ENCODE measurements around the gene DLGAP3. TPM values are rescaled to one million over a fixed set of nuclear protein-coding genes. Genes with fewer than 3 reads are reported as not detected.

Gene DLGAP3
- total and polyA plus RNA-seq, 2 of the 13 experiments (the other 11 are each of a cell fraction or from before 2014, with no cell fraction given) = 0.03 to 0.04 TPM

DNA sequence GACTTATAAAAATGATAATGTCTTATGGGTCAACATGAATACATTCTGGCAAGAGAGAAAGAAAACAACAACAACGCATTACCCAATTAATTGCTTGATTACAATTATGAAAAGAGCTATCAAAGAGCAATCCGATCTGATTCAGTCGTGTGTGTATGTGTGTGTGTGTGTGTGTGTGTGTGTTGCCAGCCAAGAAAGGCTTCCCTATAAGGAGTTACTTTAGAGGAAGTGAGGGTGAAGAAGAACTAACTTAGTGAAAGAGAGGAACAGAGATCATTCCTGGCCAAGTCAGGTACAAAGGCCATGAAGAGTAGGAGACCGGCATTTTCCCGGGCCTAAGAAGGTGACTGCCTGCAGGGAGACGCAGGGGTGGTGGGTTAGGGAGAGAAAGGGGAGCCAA is 46.3 kb upstream of the DLGAP3 start (continued):
- TF ChIP-seq, protein P1, sequence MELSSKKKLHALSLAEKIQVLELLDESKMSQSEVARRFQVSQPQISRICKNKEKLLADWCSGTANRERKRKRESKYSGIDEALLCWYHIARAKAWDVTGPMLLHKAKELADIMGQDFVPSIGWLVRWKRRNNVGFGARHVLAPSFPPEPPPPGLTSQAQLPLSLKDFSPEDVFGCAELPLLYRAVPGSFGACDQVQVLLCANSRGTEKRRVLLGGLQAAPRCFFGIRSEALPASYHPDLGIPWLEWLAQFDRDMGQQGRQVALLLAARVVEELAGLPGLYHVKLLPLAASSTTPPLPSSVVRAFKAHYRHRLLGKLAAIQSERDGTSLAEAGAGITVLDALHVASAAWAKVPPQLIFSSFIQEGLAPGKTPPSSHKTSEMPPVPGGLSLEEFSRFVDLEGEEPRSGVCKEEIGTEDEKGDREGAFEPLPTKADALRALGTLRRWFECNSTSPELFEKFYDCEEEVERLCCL (CRISPR knock-in tag; IDR thresholded peaks at IDR 0.05; ENCODE audit: borderline replicate concordance) = no peak
- TF ChIP-seq XRCC5 (optimal IDR thresholded peaks at IDR 0.05; ENCODE audit: low read length) (no peak), SMARCE1 (IDR thresholded peaks at IDR 0.05; ENCODE audit: borderline replicate concordance) (no peak), ZNF7 (CRISPR knock-in tag; IDR thresholded peaks at IDR 0.05) (no peak), PAF1 (CRISPR knock-in tag; IDR thresholded peaks at IDR 0.05) (no peak)
- TF ChIP-seq, protein P2, sequence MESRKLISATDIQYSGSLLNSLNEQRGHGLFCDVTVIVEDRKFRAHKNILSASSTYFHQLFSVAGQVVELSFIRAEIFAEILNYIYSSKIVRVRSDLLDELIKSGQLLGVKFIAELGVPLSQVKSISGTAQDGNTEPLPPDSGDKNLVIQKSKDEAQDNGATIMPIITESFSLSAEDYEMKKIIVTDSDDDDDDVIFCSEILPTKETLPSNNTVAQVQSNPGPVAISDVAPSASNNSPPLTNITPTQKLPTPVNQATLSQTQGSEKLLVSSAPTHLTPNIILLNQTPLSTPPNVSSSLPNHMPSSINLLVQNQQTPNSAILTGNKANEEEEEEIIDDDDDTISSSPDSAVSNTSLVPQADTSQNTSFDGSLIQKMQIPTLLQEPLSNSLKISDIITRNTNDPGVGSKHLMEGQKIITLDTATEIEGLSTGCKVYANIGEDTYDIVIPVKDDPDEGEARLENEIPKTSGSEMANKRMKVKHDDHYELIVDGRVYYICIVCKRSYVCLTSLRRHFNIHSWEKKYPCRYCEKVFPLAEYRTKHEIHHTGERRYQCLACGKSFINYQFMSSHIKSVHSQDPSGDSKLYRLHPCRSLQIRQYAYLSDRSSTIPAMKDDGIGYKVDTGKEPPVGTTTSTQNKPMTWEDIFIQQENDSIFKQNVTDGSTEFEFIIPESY (CRISPR knock-in tag; IDR thresholded peaks at IDR 0.05) = no peak

DNA sequence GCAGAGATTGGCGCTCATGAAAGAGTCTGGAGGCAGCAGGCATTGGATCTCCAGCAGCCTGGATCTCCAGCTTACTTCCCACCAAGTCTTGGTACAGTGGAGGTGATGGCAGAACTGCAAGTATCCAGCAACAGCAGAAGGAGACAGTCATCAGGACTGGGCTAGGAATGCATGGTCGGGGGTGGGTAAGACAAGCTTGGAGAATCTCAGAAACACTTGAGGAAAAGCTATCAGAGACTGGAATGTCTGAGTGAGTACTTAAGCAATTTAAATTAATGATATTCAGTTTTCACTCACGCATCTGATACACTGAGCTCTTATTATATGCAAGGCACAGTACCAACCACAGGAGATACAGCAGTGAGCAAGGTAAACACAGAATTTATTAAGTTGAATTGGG is 45.9 kb upstream of the DLGAP3 start:
- BruUV-seq (replicated peaks) = no TSS peak
- H3K9ac ChIP-seq (ENCODE audit: insufficient read depth, low read depth, low read length) = no peak overlapping the region
- no peak for DNase-seq (ENCODE audit: low spot score)
- intact Hi-C loops (cut with micrococcal nuclease; ENCODE audit: unreplicated experiment) = no loop called here
- no peak overlapping the region for H3K4me2 ChIP-seq (ENCODE audit: low read depth, low read length)
- H3K36me3 ChIP-seq (replicated peaks in 1 of 2; ENCODE audit: control insufficient read depth in 1 of 2, insufficient read depth in 2 of 2, low read length in 2 of 2) = no peaks in the 10 kb centered on the region
- FAIRE-seq = no peak
- 87% methylated on average over 3 of the region's 3 CpGs for WGBS (ENCODE audit: low lambda C conversion rate)
- in situ Hi-C loops (cut with HindIII; ENCODE audit: extremely low pct_ligation_motif_present, low pct_unique_long_range_greater_than_20kb) = no loop called here
- CTCF ChIA-PET (ENCODE audit: low intra/inter-chr PET ratio, low total read pairs) = no interaction called here
- POLR2A ChIA-PET = interaction anchor here (1.5 kb wide), 1 partner anchor 9 kb away, joined by 7 read pairs; no protein-coding TSS in a partner anchor
- H3K79me2 ChIP-seq (ENCODE audit: insufficient read depth, low read length) = no peaks in the 10 kb centered on the region
- TF ChIP-seq, protein P3, sequence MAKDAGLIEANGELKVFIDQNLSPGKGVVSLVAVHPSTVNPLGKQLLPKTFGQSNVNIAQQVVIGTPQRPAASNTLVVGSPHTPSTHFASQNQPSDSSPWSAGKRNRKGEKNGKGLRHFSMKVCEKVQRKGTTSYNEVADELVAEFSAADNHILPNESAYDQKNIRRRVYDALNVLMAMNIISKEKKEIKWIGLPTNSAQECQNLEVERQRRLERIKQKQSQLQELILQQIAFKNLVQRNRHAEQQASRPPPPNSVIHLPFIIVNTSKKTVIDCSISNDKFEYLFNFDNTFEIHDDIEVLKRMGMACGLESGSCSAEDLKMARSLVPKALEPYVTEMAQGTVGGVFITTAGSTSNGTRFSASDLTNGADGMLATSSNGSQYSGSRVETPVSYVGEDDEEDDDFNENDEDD (CRISPR knock-in tag; IDR thresholded peaks at IDR 0.05; ENCODE audit: borderline replicate concordance) = no peak
- TF ChIP-seq IKZF4 (CRISPR knock-in tag; IDR thresholded peaks at IDR 0.05; ENCODE audit: borderline replicate concordance, low read depth, not compliant biosample characterization) (no peak), ZNF749 (CRISPR knock-in tag; IDR thresholded peaks at IDR 0.05; ENCODE audit: borderline replicate concordance) (no peak)
- TF ChIP-seq, protein P4, sequence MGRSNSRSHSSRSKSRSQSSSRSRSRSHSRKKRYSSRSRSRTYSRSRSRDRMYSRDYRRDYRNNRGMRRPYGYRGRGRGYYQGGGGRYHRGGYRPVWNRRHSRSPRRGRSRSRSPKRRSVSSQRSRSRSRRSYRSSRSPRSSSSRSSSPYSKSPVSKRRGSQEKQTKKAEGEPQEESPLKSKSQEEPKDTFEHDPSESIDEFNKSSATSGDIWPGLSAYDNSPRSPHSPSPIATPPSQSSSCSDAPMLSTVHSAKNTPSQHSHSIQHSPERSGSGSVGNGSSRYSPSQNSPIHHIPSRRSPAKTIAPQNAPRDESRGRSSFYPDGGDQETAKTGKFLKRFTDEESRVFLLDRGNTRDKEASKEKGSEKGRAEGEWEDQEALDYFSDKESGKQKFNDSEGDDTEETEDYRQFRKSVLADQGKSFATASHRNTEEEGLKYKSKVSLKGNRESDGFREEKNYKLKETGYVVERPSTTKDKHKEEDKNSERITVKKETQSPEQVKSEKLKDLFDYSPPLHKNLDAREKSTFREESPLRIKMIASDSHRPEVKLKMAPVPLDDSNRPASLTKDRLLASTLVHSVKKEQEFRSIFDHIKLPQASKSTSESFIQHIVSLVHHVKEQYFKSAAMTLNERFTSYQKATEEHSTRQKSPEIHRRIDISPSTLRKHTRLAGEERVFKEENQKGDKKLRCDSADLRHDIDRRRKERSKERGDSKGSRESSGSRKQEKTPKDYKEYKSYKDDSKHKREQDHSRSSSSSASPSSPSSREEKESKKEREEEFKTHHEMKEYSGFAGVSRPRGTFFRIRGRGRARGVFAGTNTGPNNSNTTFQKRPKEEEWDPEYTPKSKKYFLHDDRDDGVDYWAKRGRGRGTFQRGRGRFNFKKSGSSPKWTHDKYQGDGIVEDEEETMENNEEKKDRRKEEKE (IDR thresholded peaks at IDR 0.05) = no peak
- H3K4me3 ChIP-seq (replicated peaks in 1 of 3; ENCODE audit: insufficient read depth in 1 of 3, low read depth in 2 of 3, low read length in 3 of 3) = no peak overlapping the region
- H4K20me1 ChIP-seq (ENCODE audit: insufficient read depth, low read length) = no peaks in the 10 kb centered on the region
- peaks cover 42% of the 10 kb centered on the region for H3K4me1 ChIP-seq (ENCODE audit: insufficient read depth, low read length)
- no peaks in the 10 kb centered on the region for H3K27me3 ChIP-seq (ENCODE audit: control insufficient read depth in 1 of 2, insufficient read depth in 2 of 2, low read length in 2 of 2)
- no peak for ATAC-seq
- H3K9me3 ChIP-seq (ENCODE audit: low read length) = no peaks in the 10 kb centered on the region
- no peak overlapping the region for H3K27ac ChIP-seq (ENCODE audit: extremely low read length, insufficient read depth, low read length)
- no peak overlapping the region for H2AFZ ChIP-seq (ENCODE audit: low read length)

Data from HepG2 (cell line).